HG03521 (cell line): ENCODE measurements around the gene TXNDC11.

ENCODE experiments used
- ATAC-seq: cut with Tn5 transposase; IDR thresholded peaks from one replicate; pipeline ENCODE4 v1.9.1; 2021; ENCODE audit warnings: mild to moderate bottlenecking, moderate library complexity; ENCODE audit not compliant: unreplicated experiment

Gene TXNDC11

DNA sequence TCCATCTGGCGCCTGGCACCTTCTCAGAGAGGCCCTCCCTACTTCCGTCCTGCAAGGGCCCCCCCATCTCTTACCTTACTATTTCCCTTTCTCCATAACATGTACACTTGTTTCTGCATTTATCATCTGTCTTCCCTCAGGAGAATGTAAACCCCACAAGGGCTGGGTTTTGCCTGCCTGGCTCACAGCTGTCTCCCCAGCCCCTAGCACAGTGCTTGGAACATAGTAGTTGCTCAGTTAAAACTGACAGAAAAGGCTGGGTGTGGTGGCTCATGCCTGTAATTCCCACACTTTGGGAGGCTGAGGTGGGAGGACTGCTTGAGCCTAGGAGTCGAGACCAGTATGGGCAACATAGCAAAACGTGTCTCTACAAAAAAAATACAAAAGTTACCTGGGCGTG, 80.1 kb downstream of the TXNDC11 start:
- no peak for ATAC-seq

DNA sequence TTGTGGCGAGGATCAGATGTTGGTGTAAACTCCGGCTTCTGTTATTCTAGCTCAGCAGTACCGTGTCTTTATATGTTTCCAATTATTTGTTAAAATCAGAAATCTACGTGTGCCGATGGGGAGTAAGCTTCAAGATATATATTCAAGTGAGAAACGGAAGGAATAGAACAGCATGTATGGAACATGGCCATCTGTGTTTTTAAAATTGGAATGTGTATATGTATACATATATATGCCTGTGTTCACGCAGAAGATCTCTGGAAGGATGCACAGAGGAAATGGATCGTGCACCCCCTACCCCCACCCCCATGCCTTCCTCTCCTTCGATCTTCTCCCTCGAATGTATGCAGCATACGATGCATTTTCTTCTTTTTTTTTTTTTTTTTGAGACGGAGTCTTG, 82.1 kb downstream of the TXNDC11 start:
- ATAC-seq = no peak

DNA sequence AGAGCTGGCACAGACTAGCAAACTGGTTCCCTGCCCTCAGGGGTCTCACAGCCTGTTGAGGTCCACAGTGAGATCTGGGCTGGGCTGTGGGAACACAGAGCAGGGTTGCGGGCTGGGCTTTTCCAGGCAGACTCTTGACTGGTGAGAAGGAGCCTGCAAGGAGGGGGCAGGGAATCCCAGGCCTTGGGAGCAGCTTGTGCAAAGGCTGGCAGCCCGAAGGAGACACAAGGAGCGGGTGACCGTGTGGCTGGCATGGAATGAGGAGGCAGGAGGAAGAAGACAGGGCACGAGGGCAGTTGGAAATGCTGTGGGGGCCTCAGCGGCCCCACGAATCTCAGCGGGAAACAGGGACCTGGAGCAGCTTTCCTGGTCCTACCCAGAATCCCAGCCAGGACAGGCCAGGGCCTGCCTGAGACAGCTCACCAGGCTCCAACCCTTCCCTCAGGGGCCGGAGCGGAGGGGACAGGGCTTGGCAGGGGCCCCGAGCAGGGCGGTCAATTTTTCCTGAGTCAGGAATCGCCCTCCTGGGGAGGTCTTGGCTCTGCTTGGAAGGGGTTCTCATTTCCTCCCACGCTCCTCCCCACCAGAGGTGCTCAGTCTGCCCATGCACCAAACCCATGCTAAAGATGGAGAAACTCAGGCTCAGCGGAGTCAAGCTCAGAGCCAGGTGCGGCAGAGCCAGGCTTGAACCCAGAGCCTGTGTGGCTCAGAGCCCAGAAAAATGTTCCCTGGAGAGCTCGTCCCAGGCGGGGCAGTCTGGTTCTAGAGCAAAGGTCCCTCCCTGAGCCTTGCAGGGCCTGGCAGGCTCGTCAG, 83.6 kb downstream of the TXNDC11 start:
- no peak for ATAC-seq

DNA sequence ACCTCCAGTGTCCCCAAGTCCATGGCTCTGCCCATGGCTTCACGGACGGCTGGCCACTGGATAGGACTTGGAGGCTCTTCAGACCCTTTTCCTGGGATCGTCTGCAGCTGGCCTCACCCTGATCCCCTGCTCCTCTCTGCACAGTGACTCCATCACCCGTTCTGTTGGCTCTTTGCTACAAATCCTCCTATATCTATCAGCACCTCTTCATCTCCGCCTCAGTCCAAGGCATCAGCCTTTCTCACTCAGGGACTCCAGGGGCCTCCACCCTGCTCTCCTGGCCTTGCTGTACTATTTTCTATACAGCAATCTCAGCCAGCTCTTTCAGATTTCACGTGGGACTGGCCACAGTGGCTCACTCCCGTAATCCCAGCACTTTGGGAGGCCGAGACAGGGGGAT, 85.1 kb downstream of the TXNDC11 start:
- ATAC-seq = no peak

DNA sequence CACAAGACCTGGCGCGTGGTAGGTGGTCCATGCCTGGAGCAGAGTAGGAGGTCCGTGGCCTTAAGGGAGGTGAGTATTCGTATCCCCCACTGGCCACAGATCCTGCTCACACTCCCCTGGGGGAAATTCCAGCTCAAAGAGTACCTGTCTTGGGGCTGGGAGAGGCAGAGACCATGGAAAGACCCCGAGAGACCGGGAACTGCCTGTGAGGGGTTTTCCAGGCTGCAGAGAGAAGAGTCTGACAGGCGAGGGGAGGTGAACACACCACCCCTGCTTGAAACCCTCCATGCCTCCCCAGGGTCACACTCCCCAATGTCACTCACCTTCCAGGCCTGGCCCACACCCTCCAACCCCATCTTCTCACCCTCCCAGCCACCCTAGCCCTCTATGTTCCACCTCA, 87.0 kb downstream of the TXNDC11 start:
- ATAC-seq = no peak

DNA sequence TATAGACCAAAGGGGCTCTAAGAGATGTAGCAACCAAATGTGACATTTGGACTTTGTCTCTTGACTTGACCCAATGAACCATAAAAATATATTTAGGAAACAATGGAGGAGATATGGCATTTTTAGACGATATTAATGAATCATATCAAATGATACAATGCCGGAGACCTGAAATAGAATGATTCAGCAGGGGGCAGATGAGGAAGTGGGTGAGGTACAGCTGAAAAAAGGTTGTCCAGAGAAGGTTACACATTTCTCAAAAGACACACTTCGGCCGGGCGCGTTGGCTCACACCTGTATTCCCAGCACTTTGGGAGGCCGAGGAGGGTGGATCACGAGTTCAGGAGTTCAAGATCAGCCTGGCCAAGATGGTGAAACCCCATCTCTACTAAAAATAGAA, 90.9 kb downstream of the TXNDC11 start:
- no peak for ATAC-seq

DNA sequence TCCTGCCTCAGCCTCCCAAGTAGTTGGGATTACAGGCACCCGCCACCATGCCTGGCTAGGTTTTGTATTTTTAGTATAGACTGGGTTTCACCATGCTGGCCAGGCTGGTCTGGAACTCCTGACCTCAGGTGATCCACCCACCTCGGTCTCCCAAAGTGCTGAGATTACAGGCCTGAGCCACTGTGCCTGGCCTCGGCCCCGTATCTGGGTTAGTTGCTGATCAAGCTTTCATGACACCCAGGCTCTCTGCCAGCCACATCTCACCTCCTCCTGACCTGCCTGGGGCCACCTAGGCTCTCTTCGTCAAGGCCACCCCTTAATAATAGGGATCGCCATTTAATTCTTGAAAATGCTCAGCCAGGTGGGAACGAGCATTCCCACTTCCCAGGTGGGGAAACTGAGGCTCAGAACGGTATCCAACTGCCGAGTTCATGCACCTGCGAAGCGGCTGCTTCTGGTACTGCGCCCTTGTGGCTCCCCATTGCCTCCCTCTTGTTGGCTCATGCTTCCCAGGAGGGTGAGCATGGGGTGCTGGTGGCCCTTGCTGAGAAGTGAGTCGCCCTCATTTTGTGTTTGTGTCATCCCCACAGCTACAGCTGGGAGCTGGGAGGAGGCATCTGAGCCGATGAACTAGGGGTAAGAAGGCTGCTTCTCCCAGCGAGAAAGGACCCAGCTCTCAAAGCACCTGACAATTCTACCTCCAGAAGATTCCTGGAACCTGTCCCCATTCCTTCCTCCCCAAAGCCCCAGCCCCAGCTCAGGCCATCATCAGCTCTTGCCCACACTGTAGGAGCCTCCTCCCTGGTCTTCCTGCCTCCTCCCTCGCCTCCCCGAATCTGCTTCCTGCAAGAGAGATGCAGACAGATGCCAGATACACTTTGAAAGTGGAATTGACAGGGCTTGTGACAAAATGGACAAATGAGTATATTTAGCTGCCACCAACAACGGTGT, 91.7 kb downstream of the TXNDC11 start:
- ATAC-seq = no peak

DNA sequence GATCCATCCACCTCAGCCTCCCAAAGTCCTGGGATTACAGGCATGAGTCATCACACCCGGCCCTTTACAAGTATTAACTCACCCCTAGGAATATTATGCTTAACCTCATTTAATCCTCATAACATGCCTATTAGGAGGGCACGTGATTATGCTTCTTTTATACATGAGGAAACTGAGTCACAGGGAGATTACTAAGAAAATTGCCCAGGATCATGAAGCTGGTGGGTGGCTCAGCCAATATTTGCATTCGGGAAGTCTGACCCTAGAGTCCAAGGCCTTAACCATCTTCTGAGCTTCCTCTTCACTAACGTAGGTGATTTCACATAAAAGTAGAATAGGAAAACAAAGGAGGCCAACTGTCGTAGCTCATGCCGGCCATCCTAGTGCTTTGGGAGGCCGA, 93.4 kb downstream of the TXNDC11 start:
- ATAC-seq = no peak

DNA sequence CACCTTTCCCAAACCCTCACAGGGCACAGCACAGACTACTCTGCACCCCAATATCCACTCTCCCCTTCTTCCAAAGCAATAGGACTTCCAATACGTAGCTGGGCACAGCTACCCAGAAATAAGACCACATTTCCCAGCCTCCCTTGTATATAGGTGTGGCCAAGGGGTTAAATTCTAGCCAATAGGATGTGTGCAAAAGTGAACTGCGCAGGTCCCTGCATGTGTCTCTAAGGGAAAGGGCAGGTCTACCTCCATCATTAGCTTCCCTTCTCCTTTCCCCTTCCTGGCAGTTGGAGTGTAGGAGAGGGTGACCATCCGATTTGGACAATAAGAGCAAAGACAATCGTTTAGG, 99.9 kb downstream of the TXNDC11 start:
- ATAC-seq = no peak

DNA sequence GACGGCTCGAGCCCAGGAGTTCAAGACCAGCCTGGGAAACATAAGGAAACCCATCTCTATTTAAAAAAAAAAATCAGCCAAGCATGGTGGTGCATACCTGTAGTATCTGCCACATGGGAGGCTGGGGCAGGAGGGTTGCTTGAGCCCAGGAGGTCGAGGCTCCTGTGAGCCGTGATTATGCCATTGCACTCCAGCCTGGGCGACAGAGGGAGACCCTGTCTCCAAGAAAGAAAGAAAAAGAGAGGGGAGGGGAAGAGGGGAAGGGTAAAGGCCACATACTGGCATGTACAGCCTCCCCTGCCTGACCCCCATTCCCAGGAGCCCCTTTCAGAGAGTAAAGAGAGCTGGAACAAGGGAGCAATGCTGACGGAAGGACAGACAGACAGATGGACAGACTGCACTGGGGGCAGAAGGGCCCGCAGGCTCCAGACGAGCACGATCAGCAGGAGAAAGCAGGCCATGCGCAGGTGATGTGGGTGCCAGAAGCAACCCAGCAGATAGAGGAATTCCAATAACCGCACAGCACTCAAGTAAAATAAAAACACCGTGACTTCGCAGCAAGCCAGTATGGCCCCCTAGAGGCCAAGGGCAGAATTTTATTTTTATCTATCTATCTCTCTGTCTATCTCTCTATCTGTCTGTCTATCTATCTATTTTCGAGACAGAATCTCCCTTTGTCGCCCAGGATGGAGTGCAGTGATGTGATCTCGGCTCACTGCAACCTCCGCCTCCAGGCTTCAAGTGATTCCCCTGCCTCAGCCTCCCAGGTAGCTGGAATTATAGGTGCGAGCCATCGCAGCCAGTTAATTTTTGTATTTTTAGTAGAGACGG, 101.5 kb downstream of the TXNDC11 start:
- no peak for ATAC-seq

DNA sequence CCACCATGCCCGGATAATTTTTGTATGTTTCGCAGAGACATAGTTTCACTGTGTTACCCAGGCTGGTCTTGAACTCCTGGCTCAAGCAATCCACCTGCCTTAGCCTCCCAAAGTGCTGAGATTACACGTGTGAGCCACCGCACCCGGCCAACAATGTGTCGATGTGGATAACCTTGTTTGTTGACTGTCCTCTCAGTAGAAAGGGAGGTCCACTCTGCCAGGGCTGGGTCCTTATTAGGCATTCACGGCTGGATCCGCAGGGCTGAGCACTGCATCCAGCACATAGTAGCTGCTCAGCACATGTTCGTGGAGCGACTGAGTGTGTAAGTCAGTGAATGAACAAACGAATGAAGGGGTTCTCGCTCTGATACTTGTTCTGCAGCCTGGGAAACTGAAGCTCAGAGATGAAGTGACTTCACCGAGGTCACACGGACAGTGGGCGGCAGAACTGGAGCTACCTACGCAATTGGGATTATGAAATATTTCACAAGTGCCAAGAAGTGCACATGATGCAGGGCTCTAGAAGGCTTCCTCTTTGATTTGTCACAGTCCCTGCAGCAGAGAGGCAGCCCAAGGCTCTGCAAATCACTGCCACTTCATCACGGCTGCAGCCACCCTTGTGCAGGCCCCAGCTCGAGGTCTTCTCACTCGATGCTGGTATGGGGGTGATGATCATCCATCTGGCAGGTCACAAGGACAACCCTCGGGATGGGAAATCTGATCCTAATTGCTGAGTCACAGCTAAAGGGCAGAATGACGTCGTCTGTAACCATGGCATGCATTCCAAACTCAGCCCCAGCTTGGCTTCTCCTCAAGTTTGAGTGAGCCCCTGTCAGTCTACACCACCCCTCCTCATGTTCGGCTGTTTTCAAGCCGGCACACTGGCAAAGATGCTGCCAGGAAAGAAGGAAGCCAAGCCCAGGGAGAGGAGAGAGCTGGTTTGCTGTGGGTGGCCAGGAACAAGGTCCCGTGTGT, 102.4 kb downstream of the TXNDC11 start:
- ATAC-seq = no peak

DNA sequence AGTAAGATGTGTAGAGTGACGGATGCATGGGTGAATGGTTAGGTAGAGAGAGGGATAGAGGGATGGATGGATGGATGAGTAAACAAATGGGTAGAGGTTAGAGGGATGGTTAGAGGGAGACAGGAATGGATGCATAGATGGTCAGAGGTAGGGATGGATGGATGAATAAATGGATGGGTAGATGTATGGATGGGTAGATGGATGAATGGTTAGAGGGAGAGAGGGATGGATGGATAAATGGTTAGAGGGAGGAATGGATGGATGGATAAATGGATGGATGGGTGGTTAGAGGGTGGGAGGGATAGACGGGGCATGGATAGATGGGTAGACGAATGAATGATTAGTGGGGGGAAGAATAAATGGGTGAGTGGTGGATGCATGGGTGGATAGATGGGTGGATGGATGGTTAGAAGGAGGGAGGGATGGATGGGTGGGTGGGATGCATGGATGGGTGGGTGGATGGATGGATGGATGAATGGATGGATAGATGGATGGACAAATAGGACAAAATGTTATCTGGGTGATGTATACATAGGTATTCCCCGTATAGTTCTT, 103.6 kb downstream of the TXNDC11 start:
- ATAC-seq = no peak

DNA sequence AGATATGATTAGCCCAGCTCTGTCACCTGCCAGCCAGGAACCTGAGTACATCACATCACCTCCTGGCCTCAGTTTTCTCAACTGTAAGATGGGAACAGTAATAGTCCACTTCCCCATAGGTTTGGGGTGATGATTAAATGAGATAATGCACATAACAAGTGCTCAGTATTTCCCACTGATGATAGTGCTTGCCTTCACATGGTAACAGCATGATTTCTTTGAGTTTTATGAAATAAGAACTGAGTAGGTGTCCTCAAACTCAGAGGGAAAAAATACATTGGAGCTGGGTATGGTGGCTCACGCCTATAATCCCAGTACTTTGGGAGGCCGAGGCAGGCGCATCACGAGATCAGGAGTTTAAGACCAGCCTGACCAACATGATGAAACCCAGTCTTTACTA, 104.5 kb downstream of the TXNDC11 start:
- no peak for ATAC-seq

DNA sequence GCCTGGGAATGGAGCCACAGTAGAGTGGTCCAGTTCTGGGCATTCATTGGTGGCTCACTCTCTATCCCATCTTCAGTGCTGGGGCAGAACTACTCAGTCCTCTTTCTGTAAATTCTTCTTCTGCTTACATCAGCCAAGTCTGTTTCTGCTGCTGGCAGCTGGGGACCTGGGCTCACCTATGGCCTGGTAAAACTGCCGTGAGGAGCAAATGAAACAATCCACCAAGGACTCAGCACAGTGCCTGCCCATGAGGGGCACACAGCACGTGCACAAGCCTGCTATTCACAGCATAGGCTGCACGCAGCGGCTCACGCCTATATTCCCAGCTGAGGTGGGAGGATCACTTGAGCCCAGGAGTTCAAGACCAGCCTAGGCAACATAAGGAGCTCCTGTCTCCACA, 105.3 kb downstream of the TXNDC11 start:
- no peak for ATAC-seq

DNA sequence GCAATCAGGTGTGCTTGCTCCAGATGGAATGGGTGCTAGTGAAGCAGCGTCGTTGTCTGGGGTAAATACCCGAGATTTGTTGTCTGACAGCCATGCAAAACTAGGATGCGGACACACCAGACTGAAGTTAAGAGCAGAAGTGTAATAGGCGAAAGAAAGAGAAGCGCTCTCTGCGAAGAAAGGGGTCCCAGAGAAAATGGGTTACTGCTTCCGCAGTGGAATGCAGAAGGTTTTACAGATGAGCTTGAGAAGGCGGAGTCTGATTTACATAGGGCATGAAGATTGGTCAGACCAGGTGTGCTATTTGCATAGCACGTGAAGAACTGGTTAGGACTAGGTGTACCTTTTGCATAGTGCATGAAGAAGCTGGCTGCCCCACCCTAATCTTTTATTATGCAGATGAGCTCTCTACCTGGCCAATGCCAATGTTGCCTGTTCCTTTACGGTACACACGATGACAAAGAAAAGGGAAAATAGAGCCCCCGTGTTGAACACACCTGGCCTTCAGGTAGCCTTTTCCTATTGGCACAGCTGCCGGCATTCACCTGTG, 106.4 kb downstream of the TXNDC11 start:
- ATAC-seq = no peak

DNA sequence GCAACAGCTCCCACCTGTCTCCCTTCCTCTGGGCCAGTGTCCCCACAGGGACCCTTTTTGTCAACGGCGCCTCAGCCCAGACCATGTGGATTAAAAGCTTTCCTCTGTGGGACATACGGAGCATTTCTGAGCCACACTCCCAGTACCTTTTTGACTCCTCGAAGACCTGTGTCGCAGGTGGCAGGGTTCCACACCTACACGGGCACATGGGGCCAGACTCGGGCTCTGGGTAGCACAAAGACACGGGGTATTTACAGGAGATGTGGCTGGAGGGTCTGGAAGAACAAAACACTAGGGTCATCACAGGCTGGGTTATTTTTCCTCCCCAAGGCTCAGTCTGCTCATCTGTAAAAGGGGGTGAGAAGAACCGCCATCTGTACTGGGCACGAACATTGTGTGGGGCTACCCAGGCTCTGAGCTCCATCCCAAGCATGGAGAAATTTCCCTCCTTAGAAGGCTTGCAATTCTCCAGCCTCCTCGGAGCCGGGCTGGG, 106.9 kb downstream of the TXNDC11 start:
- ATAC-seq = no peak

DNA sequence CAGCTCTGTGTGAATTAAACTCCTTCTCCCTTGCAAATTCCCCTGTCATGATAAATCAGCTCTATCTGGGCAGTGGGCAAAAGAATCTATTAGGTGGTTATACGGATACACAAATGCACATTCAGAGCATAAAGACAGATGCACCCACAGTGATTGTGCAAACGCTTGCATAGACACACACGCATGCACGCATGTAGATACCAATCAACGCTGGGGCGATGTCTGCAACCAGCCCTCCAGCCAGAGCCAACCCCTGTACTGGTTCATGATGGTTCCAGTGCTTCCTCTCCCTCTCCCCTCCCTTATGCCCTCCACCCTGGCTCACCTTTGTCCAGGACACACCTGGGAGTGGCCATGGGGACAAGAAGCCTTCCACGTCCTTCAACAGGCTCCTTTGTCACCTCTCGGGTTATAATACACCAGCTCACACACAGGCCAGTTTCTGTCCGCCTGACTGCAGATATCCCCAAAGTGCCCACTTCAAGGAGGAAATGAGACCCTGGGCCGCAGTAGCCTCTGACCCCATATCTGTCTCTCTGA, 107.5 kb downstream of the TXNDC11 start:
- ATAC-seq = no peak

DNA sequence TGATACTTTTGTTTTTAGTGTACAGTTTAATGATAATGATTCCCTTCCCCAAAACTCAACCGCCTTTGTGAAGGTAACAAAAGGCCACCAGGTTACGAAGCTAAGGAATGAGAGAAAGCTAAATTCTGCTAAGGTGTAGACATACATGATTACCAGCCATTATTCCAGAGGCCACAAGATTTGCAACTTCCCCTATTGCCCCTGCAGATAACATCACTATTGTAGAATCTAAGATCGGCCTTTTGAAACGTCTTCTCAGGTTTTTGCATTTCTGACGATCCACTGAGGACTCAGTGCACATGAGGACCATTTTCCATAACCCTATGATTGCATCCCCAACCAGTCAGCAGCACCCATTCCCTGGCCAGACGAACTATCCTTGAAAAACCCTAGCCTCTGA, 108.3 kb downstream of the TXNDC11 start:
- ATAC-seq = no peak

DNA sequence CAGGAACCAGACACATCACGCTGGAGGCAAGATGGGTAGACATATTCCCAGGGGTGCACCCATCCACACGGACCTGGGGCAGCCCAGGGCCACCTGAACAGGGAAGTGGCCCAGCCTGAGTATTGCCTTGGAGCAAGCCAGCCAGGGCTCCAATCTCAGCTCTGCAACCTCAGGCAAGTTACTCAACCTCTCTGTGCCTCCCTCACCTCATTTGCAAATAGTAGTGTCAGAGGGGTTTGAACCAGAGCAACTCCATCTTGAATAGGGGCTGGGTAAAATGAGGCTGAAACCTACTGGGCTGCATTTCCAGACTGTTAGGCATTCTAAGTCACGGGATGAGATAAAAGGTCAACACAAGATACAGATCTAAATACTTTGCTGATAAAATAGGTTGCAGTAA, 109.5 kb downstream of the TXNDC11 start:
- no peak for ATAC-seq
